A549 (cell line): ENCODE results near the gene ADSS1. TPM values are rescaled to one million over a fixed set of nuclear protein-coding genes. Genes with fewer than 3 reads are reported as not detected.

Source experiments
- ATAC-seq, 2 experiments: fragments of 200-7000 bp in 1 of 2; fragments of >200 bp in 1 of 2; cut with Nextera tagmentation in 1 of 2; cut with Tn5 transposase in 1 of 2; 3 replicates each; pipeline versions ENCODE4 v1.8.0 to v1.9.1; 2018 to 2020; ENCODE audit warnings: mild to moderate bottlenecking in 1 of 2, moderate library complexity in 1 of 2
- CTCF ChIA-PET: fragments of 300-600 bp; sonication (Branson Sonifier 250); formaldehyde crosslinking; extraction: SDS; loops from one replicate; lab custom pipeline; 2021; ENCODE audit warnings: antibody characterized with exemption, inconsistent platforms; lab: Yijun Ruan, JAX
- POLR2A ChIA-PET: fragments of 350-600 bp; formaldehyde crosslinking; extraction: SDS; loops from one replicate; lab custom pipeline; 2021; ENCODE audit warnings: antibody characterized with exemption, inconsistent platforms; lab: Yijun Ruan, JAX
- DNase-seq, 2 experiments: peaks; one replicate each; pipeline versions ENCODE4 v3.0.0 to v3.0.0-alpha.2; 2011 to 2016; ENCODE audit warnings: low read depth in 1 of 2, low spot score in 1 of 2
- FAIRE-seq: peaks from 2 replicates; lab custom pipeline; 2011; peaks lifted over from hg19 to GRCh38; lab: Jason Lieb, UNC
- H3K27ac ChIP-seq, 2 experiments: fragments of >200 bp; sonication (Bioruptor Twin); formaldehyde crosslinking; 3 replicates each; pipeline ENCODE4 v1.5.1; 2016 to 2017
- H3K4me1 ChIP-seq: fragments of >200 bp; sonication (Bioruptor Twin); formaldehyde crosslinking; 3 replicates; pipeline ENCODE4 v1.6.1; 2016
- H3K4me2 ChIP-seq: fragments of >200 bp; sonication (Bioruptor Twin); formaldehyde crosslinking; 3 replicates; pipeline ENCODE4 v1.6.1; 2016
- H3K4me3 ChIP-seq: fragments of >200 bp; sonication (Bioruptor Twin); formaldehyde crosslinking; 3 replicates; pipeline ENCODE4 v1.5.1; 2016
- H3K9me3 ChIP-seq: fragments of >200 bp; sonication (Bioruptor Twin); formaldehyde crosslinking; 3 replicates; pipeline ENCODE4 v1.6.1; 2016
- BHLHE40 ChIP-seq: IDR thresholded peaks from 2 replicates; pipeline ENCODE4 v1.6.1; 2012; ENCODE audit warnings: low read depth, low read length, inconsistent platforms
- CBX2 ChIP-seq: fragments of 200-600 bp; sonication (generic); IDR thresholded peaks from 2 replicates; pipeline ENCODE4 v1.6.1; 2016; ENCODE audit warnings: low read depth, mild to moderate bottlenecking, borderline replicate concordance
- CBX8 ChIP-seq: fragments of 200-600 bp; sonication (generic); IDR thresholded peaks from 2 replicates; pipeline ENCODE4 v1.6.1; 2016
- EHF ChIP-seq: fragments of 250-450 bp; sonication (Bioruptor Pico); IDR thresholded peaks from 2 replicates; pipeline ENCODE4 v1.5.0; 2020; ENCODE audit warnings: mild to moderate bottlenecking
- EHMT2 ChIP-seq: fragments of 200-600 bp; sonication (generic); IDR thresholded peaks from 2 replicates; pipeline ENCODE4 v1.6.1; 2016; ENCODE audit warnings: antibody characterized with exemption, low read depth, mild to moderate bottlenecking, moderate library complexity
- ESRRA ChIP-seq: fragments of 150-350 bp; IDR thresholded peaks from 2 replicates; pipeline ENCODE4 v1.6.1; 2014; ENCODE audit warnings: mild to moderate bottlenecking, low read length, borderline replicate concordance
- FOSB ChIP-seq: fragments of 250-450 bp; sonication (Bioruptor Pico); IDR thresholded peaks from 2 replicates; pipeline ENCODE4 v1.5.0; 2020; ENCODE audit warnings: mild to moderate bottlenecking, moderate library complexity
- FOSL2 ChIP-seq, 2 experiments: fragments of 450-650 bp in 1 of 2; fragments of >200 bp in 1 of 2; sonication (Bioruptor Twin) in 1 of 2; formaldehyde crosslinking; IDR thresholded peaks; 2 replicates each; pipeline versions ENCODE4 v1.5.0 to v1.6.1; 2016 to 2020; ENCODE audit warnings: mild to moderate bottlenecking in 1 of 2, moderate library complexity in 1 of 2
- HMGXB4 ChIP-seq: fragments of 250-450 bp; sonication (Bioruptor Pico); IDR thresholded peaks from 2 replicates; pipeline ENCODE4 v1.5.0; 2021; ENCODE audit warnings: mild to moderate bottlenecking, moderate library complexity, borderline replicate concordance
- HOXB5 ChIP-seq: fragments of 250-450 bp; sonication (Bioruptor Pico); IDR thresholded peaks from 2 replicates; pipeline ENCODE4 v1.5.0; 2020; ENCODE audit warnings: mild to moderate bottlenecking, moderate library complexity
- JUN ChIP-seq, 2 experiments: fragments of >200 bp; sonication (Bioruptor Twin); formaldehyde crosslinking; IDR thresholded peaks; 2 replicates in 1 of 2; 3 replicates in 1 of 2; pipeline ENCODE4 v1.6.1; 2016 to 2017
- KDM1A ChIP-seq: fragments of 200-600 bp; sonication (generic); IDR thresholded peaks from 2 replicates; pipeline ENCODE4 v1.6.1; 2016; ENCODE audit warnings: low read depth, mild to moderate bottlenecking
- KDM5A ChIP-seq: fragments of 200-600 bp; sonication (generic); IDR thresholded peaks from 2 replicates; pipeline ENCODE4 v1.6.1; 2016; ENCODE audit warnings: antibody characterized with exemption, mild to moderate bottlenecking
- MAFK ChIP-seq: fragments of 450-650 bp; IDR thresholded peaks from 2 replicates; pipeline ENCODE4 v1.6.1; 2014; ENCODE audit not compliant: partially characterized antibody
- NPAS2 ChIP-seq: fragments of 250-450 bp; sonication (Bioruptor Pico); IDR thresholded peaks from 2 replicates; pipeline ENCODE4 v1.8.0; 2022; ENCODE audit warnings: mild to moderate bottlenecking, moderate library complexity, borderline replicate concordance
- NR3C1 ChIP-seq: fragments of >200 bp; sonication (Bioruptor Twin); formaldehyde crosslinking; IDR thresholded peaks from 3 replicates; pipeline ENCODE4 v1.6.1; 2017
- PHF8 ChIP-seq: fragments of 200-600 bp; sonication (generic); IDR thresholded peaks from 2 replicates; pipeline ENCODE4 v1.6.1; 2016; ENCODE audit warnings: low read depth, mild to moderate bottlenecking, antibody characterized with exemption, moderate library complexity, borderline replicate concordance
- POLR2A ChIP-seq: IDR thresholded peaks from 2 replicates; pipeline ENCODE4 v1.6.1; 2012; ENCODE audit warnings: mild to moderate bottlenecking, low read length
- RFX5 ChIP-seq: fragments of 450-650 bp; IDR thresholded peaks from 2 replicates; pipeline ENCODE4 v1.7.1; 2014; ENCODE audit warnings: antibody characterized with exemption, mild to moderate bottlenecking, moderate library complexity
- RNF2 ChIP-seq: fragments of 200-600 bp; sonication (generic); IDR thresholded peaks from 2 replicates; pipeline ENCODE4 v1.6.1; 2016; ENCODE audit warnings: low read depth, mild to moderate bottlenecking, antibody characterized with exemption, moderate library complexity, borderline replicate concordance
- SMC3 ChIP-seq: fragments of >200 bp; sonication (Bioruptor Twin); formaldehyde crosslinking; IDR thresholded peaks from 3 replicates; pipeline ENCODE4 v1.6.1; 2018; ENCODE audit warnings: inconsistent platforms
- TP53 ChIP-seq: fragments of 250-450 bp; sonication (Bioruptor Pico); IDR thresholded peaks from 2 replicates; pipeline ENCODE4 v1.5.0; 2021; ENCODE audit warnings: mild to moderate bottlenecking, moderate library complexity
- ZFP36 ChIP-seq: fragments of 450-650 bp; IDR thresholded peaks from 2 replicates; pipeline ENCODE4 v1.6.1; 2014; ENCODE audit warnings: borderline replicate concordance; ENCODE audit not compliant: partially characterized antibody
- ZNF302 ChIP-seq: fragments of 250-450 bp; sonication (Bioruptor Pico); IDR thresholded peaks from 2 replicates; pipeline ENCODE4 v1.9.0; 2021; ENCODE audit warnings: inconsistent platforms, mild to moderate bottlenecking, moderate library complexity
- WGBS: methylation state at CpG from one replicate; pipeline ENCODE4 v1.1.6; 2017; ENCODE audit errors: missing lambda C conversion rate; 5-methylcytosine and 5-hydroxymethylcytosine counted together
- polyA plus RNA-seq, 4 experiments: library from polyadenylated mRNA; depleted of rRNA in 3 of 4; stranded (reverse); fragments of >200 nt; fragmentation: RNase III in 1 of 4; extraction: RNeasy Plus Mini Kit Qiagen cat#74134 plus additional on column Dnase treatment in 1 of 4; gene quantifications; 2 replicates in 3 of 4; 3 replicates in 1 of 4; pipeline ENCODE4 v1.2.3, GENCODE V29; 2011 to 2017
- small RNA-seq, 6 experiments: library from RNA; depleted of rRNA; stranded (forward); fragments of <200 nt; gene quantifications; one replicate each; pipeline ENCODE3, GENCODE V24; 2012
- TF ChIP-seq, protein P1 (sequence below): fragments of 150-350 bp; IDR thresholded peaks from 2 replicates; pipeline ENCODE4 v1.6.1; 2014; ENCODE audit warnings: low read depth, mild to moderate bottlenecking, low read length

The ADSS1 gene
- polyA plus RNA-seq, 2 of the 4 experiments (the other 2 are of a cell fraction), result 6.2 to 10.1 TPM

- Histone ChIP-seq H3K9me3 (no peaks in the 10 kb centered on the region), H3K27ac (peak overlapping the region; percentile 95 to 98), H3K4me2 (peak overlapping the region; percentile 89), H3K4me3 (peak overlapping the region; percentile 94), H3K4me1 (peaks cover 46% of the 10 kb centered on the region)
- 69% methylated on average over 7 of the region's 55 CpGs for WGBS
- CTCF ChIA-PET, result interaction anchor here (1.0 to 2.1 kb wide), 4 partner anchors 25 to 60 kb away, joined by 3 to 7 read pairs (median 4); no protein-coding TSS in a partner anchor
- TF ChIP-seq JUN (IDR thresholded peaks at IDR 0.05), result peak in 1 of 2 experiments; percentile 21; a peak in 1 of 5 replicates
- TF ChIP-seq KDM1A, result no peak
- TF ChIP-seq PHF8, result peak; percentile 82; the same call in 1 of the 2 replicates
- TF ChIP-seq KDM5A, result no peak
- TF ChIP-seq HOXB5 (CRISPR knock-in tag), result no peak
- TF ChIP-seq RNF2, result no peak
- no peak for TF ChIP-seq ZNF302 (CRISPR knock-in tag)
- no peak for TF ChIP-seq EHF (CRISPR knock-in tag)
- peak; percentile 80 for TF ChIP-seq POLR2A
- no peak for FAIRE-seq
- POLR2A ChIA-PET, result interaction anchor here (0.5 kb wide), 1 partner anchor 603 kb away, joined by 6 read pairs; no protein-coding TSS in a partner anchor
- ATAC-seq, result peak; percentile 26 to 53; a peak in 4 of 6 replicates
- DNase-seq, result peak in 1 of 2 experiments; percentile 67
Measured at GRCh38 chr14:104795781-104796686, 72.0 kb downstream of the ADSS1 start.

- TF ChIP-seq TP53, result no peak
- no peak for TF ChIP-seq SMC3
- TF ChIP-seq NR3C1, result no peak
- TF ChIP-seq POLR2A, result no peak
- no peak for TF ChIP-seq MAFK
- no peak for TF ChIP-seq ZFP36
- TF ChIP-seq NPAS2 (CRISPR knock-in tag), result no peak
- TF ChIP-seq RFX5, result no peak
- TF ChIP-seq ESRRA, result no peak
- no peak for TF ChIP-seq EHMT2
- no peak for TF ChIP-seq FOSL2 (IDR thresholded peaks at IDR 0.05)
- TF ChIP-seq FOSL2 (CRISPR knock-in tag; IDR thresholded peaks at IDR 0.05), result no peak
- TF ChIP-seq HOXB5 (CRISPR knock-in tag), result no peak
- no peak for TF ChIP-seq CBX8
- TF ChIP-seq FOSB (CRISPR knock-in tag), result no peak
- no peak for TF ChIP-seq JUN (IDR thresholded peaks at IDR 0.05)
- TF ChIP-seq BHLHE40, result no peak
- TF ChIP-seq HMGXB4 (CRISPR knock-in tag), result no peak
- TF ChIP-seq, protein P1, sequence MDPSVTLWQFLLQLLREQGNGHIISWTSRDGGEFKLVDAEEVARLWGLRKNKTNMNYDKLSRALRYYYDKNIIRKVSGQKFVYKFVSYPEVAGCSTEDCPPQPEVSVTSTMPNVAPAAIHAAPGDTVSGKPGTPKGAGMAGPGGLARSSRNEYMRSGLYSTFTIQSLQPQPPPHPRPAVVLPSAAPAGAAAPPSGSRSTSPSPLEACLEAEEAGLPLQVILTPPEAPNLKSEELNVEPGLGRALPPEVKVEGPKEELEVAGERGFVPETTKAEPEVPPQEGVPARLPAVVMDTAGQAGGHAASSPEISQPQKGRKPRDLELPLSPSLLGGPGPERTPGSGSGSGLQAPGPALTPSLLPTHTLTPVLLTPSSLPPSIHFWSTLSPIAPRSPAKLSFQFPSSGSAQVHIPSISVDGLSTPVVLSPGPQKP, result no peak
- no peak for TF ChIP-seq CBX2
- TF ChIP-seq, all 56 proteins: peak for 0
- Histone ChIP-seq H3K4me2 (peak overlapping the region; percentile 89; the same call in 1 of the 3 replicates), H3K27ac (peak overlapping the region in 1 of 2 experiments; percentile 98; a peak in 2 of 6 replicates), H3K4me3 (no peak overlapping the region), H3K9me3 (no peaks in the 10 kb centered on the region), H3K4me1 (peaks cover 50% of the 10 kb centered on the region)
- ATAC-seq (peak in 1 of 2 experiments; percentile 0; a peak in 1 of 6 replicates), FAIRE-seq (no peak), DNase-seq (no peak)
- POLR2A ChIA-PET, result no interaction called here
- CTCF ChIA-PET, result interaction anchor here (1.0 to 1.5 kb wide), 3 partner anchors 28 to 60 kb away, joined by 3 to 6 read pairs (median 3); no protein-coding TSS in a partner anchor
- WGBS, result 85% methylated on average over 6 of the region's 6 CpGs
Measured at GRCh38 chr14:104796687-104797081, 72.7 kb downstream of the ADSS1 start.

Small RNA genes lying within 50 kb of the gene (small RNA-seq; reads per million reads assigned to genes)
- gene MIR4710, result 0 reads per million in 6 experiments

Other genes with a start within 250 kb of the ADSS1 start
- gene C14orf180, start 144.5 kb upstream of the ADSS1 start, polyA plus RNA-seq (2011; rRNA removed), result not detected in 2 replicates
- not detected in 3 replicates for gene C14orf180, start 144.5 kb upstream of the ADSS1 start, polyA plus RNA-seq (2017; fragmentation: RNase III; extraction: RNeasy Plus Mini Kit Qiagen cat#74134 plus additional on column Dnase treatment)
- gene TMEM179, start 119.5 kb upstream of the ADSS1 start, polyA plus RNA-seq (2011; rRNA removed), result 0.20 TPM in 1 of 2 replicates, not detected in the other
- gene TMEM179, start 119.5 kb upstream of the ADSS1 start, polyA plus RNA-seq (2017; fragmentation: RNase III; extraction: RNeasy Plus Mini Kit Qiagen cat#74134 plus additional on column Dnase treatment), result 0.50 to 0.79 TPM (median 0.63 TPM) in 3 replicates
- gene INF2, start 34.6 kb upstream of the ADSS1 start, polyA plus RNA-seq (2011; rRNA removed), result 23.6 and 24.7 TPM in 2 replicates
- gene INF2, start 34.6 kb upstream of the ADSS1 start, polyA plus RNA-seq (2017; fragmentation: RNase III; extraction: RNeasy Plus Mini Kit Qiagen cat#74134 plus additional on column Dnase treatment), result 71.2 to 76.6 TPM (median 72.0 TPM) in 3 replicates
- gene SIVA1, start 28.9 kb downstream of the ADSS1 start, polyA plus RNA-seq (2011; rRNA removed), result 90.0 and 94.2 TPM in 2 replicates
- gene SIVA1, start 28.9 kb downstream of the ADSS1 start, polyA plus RNA-seq (2017; fragmentation: RNase III; extraction: RNeasy Plus Mini Kit Qiagen cat#74134 plus additional on column Dnase treatment), result 157 to 169 TPM (median 163 TPM) in 3 replicates
- 66.0 and 70.2 TPM in 2 replicates for gene AKT1, start 71.5 kb downstream of the ADSS1 start, polyA plus RNA-seq (2011; rRNA removed)
- 87.1 to 93.8 TPM (median 93.0 TPM) in 3 replicates for gene AKT1, start 71.5 kb downstream of the ADSS1 start, polyA plus RNA-seq (2017; fragmentation: RNase III; extraction: RNeasy Plus Mini Kit Qiagen cat#74134 plus additional on column Dnase treatment)
- 1.6 and 2.1 TPM in 2 replicates for gene ZBTB42, start 76.9 kb downstream of the ADSS1 start, polyA plus RNA-seq (2011; rRNA removed)
- 2.3 to 3.1 TPM (median 2.6 TPM) in 3 replicates for gene ZBTB42, start 76.9 kb downstream of the ADSS1 start, polyA plus RNA-seq (2017; fragmentation: RNase III; extraction: RNeasy Plus Mini Kit Qiagen cat#74134 plus additional on column Dnase treatment)
- gene CEP170B, start 141.0 kb downstream of the ADSS1 start, polyA plus RNA-seq (2011; rRNA removed), result 3.9 and 4.5 TPM in 2 replicates
- gene CEP170B, start 141.0 kb downstream of the ADSS1 start, polyA plus RNA-seq (2017; fragmentation: RNase III; extraction: RNeasy Plus Mini Kit Qiagen cat#74134 plus additional on column Dnase treatment), result 13.1 to 14.3 TPM (median 13.5 TPM) in 3 replicates
- 0.01 TPM in 2 replicates for gene PLD4, start 200.7 kb downstream of the ADSS1 start, polyA plus RNA-seq (2011; rRNA removed)
- gene PLD4, start 200.7 kb downstream of the ADSS1 start, polyA plus RNA-seq (2017; fragmentation: RNase III; extraction: RNeasy Plus Mini Kit Qiagen cat#74134 plus additional on column Dnase treatment), result 0.01 TPM in 2 of 3 replicates, not detected in the other